GM19463 (cell line): ENCODE data around the gene MYO7A.

Experiments
- ATAC-seq: cut with Tn5 transposase; IDR thresholded peaks from one replicate; pipeline ENCODE4 v1.9.1; 2021; ENCODE audit warnings: mild to moderate bottlenecking, moderate library complexity; ENCODE audit not compliant: unreplicated experiment

The MYO7A gene

GRCh38 chr11:77159219-77159936, 31.3 kb downstream of the MYO7A start:
- no peak for ATAC-seq

GRCh38 chr11:77159937-77160495, 32.0 kb downstream of the MYO7A start:
- no peak for ATAC-seq

GRCh38 chr11:77163271-77163670, 35.2 kb downstream of the MYO7A start:
- no peak for ATAC-seq

DNA sequence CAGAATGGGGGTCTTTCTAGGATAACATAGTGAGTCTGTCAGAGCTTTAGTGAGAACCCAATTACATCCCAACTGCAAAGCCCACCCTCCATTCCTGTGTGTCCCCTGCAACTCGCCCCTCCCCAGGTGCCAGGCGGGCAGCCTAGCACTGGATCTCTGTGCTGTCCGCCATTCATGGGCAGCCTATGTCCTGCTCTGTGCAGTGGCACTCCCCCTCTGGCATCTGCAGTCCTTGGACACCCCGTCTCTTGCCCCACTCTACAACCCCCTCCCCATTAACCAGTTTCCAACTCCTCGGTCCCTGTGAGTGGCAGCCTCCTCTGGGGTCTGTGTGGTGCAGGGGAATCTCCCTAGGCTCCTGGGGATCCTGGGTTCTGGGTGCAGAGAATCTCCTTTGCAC, 37.0 kb downstream of the MYO7A start:
- no peak for ATAC-seq

GRCh38 chr11:77166021-77166420, 38.0 kb downstream of the MYO7A start:
- ATAC-seq = no peak

GRCh38 chr11:77167111-77167626, 39.1 kb downstream of the MYO7A start:
- no peak for ATAC-seq

DNA sequence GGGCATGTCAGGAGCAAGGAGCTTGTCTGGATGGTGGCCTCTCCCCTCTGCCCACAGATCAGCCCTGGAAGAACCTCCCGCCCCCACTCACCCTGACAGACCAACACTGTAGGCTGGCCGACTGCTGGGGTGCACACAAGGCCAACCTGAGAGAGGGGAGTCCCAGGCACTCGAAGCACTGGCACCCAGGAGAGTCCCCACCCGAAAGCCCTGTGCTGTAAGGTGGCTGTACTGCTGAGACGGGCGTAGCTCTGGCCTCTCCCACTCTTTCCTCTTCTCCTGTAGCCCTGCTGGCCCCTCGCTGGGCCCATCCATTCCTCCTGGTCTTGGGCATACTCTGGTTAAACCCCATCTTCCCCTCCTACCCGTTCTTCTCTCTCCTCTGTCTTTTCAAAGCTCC, 39.7 kb downstream of the MYO7A start:
- ATAC-seq = no peak

GRCh38 chr11:77170107-77170506, 42.1 kb downstream of the MYO7A start:
- no peak for ATAC-seq

DNA sequence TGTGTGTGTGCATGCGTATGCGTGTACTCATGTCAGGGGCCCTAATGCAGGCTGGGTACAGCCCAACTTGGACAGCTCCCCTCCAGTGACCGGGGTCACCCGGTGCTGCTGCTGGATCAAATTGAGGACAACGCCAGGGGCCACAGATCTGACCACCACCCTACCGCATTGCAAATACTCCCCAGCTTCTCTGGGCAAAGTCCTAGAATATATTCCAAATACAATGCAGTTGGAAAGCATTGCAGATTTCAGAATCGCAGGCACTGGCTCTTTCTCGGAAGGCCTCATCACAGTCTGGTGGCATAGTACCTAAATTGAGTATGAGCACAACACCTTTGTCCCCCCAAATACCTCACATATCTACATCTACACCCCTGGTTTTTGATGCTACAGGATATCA, 43.2 kb downstream of the MYO7A start:
- ATAC-seq = no peak

GRCh38 chr11:77171885-77172665, 44.0 kb downstream of the MYO7A start:
- no peak for ATAC-seq

GRCh38 chr11:77172666-77172982, 44.6 kb downstream of the MYO7A start:
- no peak for ATAC-seq

- ATAC-seq = no peak
These were observed 45.4 kb downstream of the MYO7A start for GRCh38 chr11:77173494-77173893.

GRCh38 chr11:77174559-77174958, 46.5 kb downstream of the MYO7A start:
- no peak for ATAC-seq

DNA sequence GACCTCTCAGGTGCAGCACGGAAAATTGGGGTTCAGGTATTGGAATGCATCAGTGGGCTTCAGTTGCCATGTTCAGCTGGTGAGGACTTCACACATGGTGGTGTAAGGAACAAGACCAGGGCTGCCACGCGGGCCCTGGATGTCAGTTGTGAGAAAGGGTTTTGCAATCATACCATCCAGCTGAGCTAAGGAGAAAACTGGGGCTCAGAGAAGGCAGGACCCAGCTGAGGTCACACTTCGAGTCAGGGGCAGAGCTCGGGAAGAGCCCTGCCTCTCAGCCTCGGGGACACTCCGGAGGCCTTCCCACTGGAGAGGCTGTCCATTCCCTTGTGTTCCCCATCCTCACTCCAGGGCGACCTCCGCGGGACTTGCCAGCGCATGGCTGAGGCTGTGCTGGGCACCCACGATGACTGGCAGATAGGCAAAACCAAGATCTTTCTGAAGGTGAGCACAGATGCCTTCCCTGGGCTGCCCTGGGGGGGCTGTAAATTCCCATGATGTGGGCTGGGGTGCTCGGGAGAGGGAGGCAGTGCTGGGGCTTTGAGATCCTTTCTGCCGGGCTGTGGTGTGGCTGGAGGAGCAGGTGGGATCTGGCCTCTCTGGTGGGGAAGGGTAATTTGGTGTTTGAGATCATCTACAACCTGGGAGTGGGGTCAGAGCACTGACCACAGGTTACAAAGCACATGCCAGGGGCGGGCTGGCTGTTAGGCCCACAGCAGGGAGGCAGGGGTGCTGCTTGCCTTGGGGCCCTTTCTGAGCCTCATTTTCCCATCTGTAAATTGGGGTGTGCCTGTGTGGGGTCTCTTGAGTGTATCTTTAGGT, 47.2 kb downstream of the MYO7A start:
- ATAC-seq = no peak

- no peak for ATAC-seq
These were observed 48.0 kb downstream of the MYO7A start for GRCh38 chr11:77175869-77176539.

- no peak for ATAC-seq
These were observed 49.0 kb downstream of the MYO7A start for GRCh38 chr11:77176996-77177395.

- ATAC-seq = no peak
These were observed 50.1 kb downstream of the MYO7A start for GRCh38 chr11:77178150-77178549.

DNA sequence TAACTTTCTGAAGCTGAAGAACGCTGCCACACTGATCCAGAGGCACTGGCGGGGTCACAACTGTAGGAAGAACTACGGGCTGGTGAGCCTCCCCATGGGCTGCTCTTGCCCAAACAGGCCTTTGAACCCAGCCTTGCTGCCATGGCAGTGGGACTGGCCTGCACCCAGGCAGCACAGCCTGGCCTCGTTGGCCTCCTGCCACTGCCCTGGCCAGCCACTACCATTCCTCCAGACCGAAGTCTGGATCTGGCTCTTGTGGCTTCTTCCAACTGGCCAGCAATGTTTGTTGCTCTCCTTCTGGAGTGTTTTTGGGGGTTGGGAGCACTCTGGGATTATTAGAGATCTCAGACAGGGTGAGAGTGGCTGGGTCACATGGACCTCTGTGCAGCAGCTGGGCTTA, 51.0 kb downstream of the MYO7A start:
- ATAC-seq = no peak

GRCh38 chr11:77179681-77180080, 51.6 kb downstream of the MYO7A start:
- no peak for ATAC-seq

DNA sequence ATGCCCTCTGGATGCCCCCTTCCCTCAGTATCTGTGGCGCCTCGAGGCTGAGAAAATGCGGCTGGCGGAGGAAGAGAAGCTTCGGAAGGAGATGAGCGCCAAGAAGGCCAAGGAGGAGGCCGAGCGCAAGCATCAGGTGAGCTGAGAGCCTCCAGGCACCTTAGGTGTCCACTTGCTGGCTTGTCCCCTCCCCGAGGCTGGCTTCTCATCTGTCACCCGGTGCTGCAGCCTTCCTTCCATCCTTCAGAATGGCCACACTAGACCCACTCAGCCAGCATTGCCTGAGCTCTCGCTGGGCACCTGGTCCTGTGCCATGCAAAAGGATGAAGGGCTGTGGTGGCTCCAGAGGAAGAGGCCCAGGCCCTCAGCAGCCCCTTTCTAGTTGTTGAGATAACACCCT, 52.3 kb downstream of the MYO7A start:
- ATAC-seq = no peak

DNA sequence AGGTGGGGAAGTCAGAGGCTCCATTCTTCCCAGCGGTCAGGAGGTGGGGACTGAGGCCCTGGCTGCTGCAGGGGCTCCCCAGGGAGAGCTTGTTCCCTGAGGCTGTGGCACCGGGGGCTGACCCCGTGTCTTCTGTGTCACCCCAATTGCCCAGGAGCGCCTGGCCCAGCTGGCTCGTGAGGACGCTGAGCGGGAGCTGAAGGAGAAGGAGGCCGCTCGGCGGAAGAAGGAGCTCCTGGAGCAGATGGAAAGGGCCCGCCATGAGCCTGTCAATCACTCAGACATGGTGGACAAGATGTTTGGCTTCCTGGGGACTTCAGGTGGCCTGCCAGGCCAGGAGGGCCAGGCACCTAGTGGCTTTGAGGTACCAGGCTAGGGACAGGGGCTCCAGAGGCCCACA, 53.2 kb downstream of the MYO7A start:
- ATAC-seq = no peak
